Mucosa of stomach (tissue), 1 donor: ENCODE results near the gene SNX33.
"Not testable (repeated sequence)": the region's sequence is repeated elsewhere in the genome, so short reads cannot be mapped to it uniquely, and the experiment has no call there.

Experiments used
- H3K27me3 ChIP-seq: one replicate; pipeline ENCODE4 v1.7.0; 2013; ENCODE audit warnings: mild to moderate bottlenecking, low read length; ENCODE audit not compliant: control insufficient read depth, insufficient read depth
- H3K36me3 ChIP-seq: one replicate; pipeline ENCODE4 v1.7.0; 2013; ENCODE audit warnings: low read length; ENCODE audit not compliant: control insufficient read depth, insufficient read depth
- H3K4me1 ChIP-seq: one replicate; pipeline ENCODE4 v1.7.0; 2013; ENCODE audit warnings: mild to moderate bottlenecking, low read length; ENCODE audit not compliant: control insufficient read depth, insufficient read depth
- H3K4me3 ChIP-seq: one replicate; pipeline ENCODE4 v1.7.0; 2013; ENCODE audit warnings: low read length
- H3K9ac ChIP-seq: one replicate; pipeline ENCODE4 v1.7.0; 2013; ENCODE audit warnings: mild to moderate bottlenecking, low read length, moderate library complexity
- H3K9me3 ChIP-seq: one replicate; pipeline ENCODE4 v1.7.0; 2013; ENCODE audit warnings: mild to moderate bottlenecking, low read length, moderate library complexity; ENCODE audit not compliant: control insufficient read depth
- donor health status: Pancreatic carcinoma.

The SNX33 gene

GRCh38 chr15:75694241-75695182 is 46.8 kb downstream of the SNX33 start:
- Histone ChIP-seq H3K9ac (no peak overlapping the region), H3K36me3 (no peaks in the 10 kb centered on the region), H3K9me3 (no peaks in the 10 kb centered on the region), H3K4me3 (no peak overlapping the region), H3K4me1 (peaks cover 38% of the 10 kb centered on the region), H3K27me3 (peaks cover 8% of the 10 kb centered on the region)

GRCh38 chr15:75695220-75695619 is 47.5 kb downstream of the SNX33 start:
- Histone ChIP-seq H3K4me3 (no peak overlapping the region), H3K9me3 (no peaks in the 10 kb centered on the region), H3K9ac (peak overlapping the region; percentile 15), H3K27me3 (peaks cover 8% of the 10 kb centered on the region), H3K36me3 (no peaks in the 10 kb centered on the region), H3K4me1 (peaks cover 43% of the 10 kb centered on the region)

- H3K36me3 ChIP-seq = no peaks in the 10 kb centered on the region
- H3K9me3 ChIP-seq = no peaks in the 10 kb centered on the region
- H3K4me1 ChIP-seq = peaks cover 48% of the 10 kb centered on the region
- no peak overlapping the region for H3K4me3 ChIP-seq
- H3K9ac ChIP-seq = peak overlapping the region; percentile 15
- H3K27me3 ChIP-seq = peaks cover 8% of the 10 kb centered on the region
Measured at GRCh38 chr15:75695634-75696310, 48.1 kb downstream of the SNX33 start.

- no peak overlapping the region for H3K9ac ChIP-seq
- peaks cover 8% of the 10 kb centered on the region for H3K27me3 ChIP-seq
- H3K4me1 ChIP-seq = peaks cover 52% of the 10 kb centered on the region
Measured at GRCh38 chr15:75696311-75696720, 48.6 kb downstream of the SNX33 start.

GRCh38 chr15:75696854-75697259 is 49.1 kb downstream of the SNX33 start:
- Histone ChIP-seq H3K9me3 (no peaks in the 10 kb centered on the region), H3K36me3 (no peaks in the 10 kb centered on the region), H3K4me3 (no peak overlapping the region), H3K27me3 (peaks cover 8% of the 10 kb centered on the region), H3K4me1 (peaks cover 52% of the 10 kb centered on the region), H3K9ac (no peak overlapping the region)

More at GRCh38 chr15:75696311-75696720, 48.6 kb downstream of the SNX33 start:
- no peaks in the 10 kb centered on the region for H3K9me3 ChIP-seq
- H3K4me3 ChIP-seq = no peak overlapping the region
- no peaks in the 10 kb centered on the region for H3K36me3 ChIP-seq

GRCh38 chr15:75697523-75697922 is 49.8 kb downstream of the SNX33 start:
- H3K9me3 ChIP-seq = no peaks in the 10 kb centered on the region
- H3K4me3 ChIP-seq = no peak overlapping the region
- peak overlapping the region; percentile 34 for H3K9ac ChIP-seq
- H3K4me1 ChIP-seq = peaks cover 52% of the 10 kb centered on the region
- H3K27me3 ChIP-seq = peaks cover 8% of the 10 kb centered on the region
- no peaks in the 10 kb centered on the region for H3K36me3 ChIP-seq

GRCh38 chr15:75697974-75698747 is 50.4 kb downstream of the SNX33 start:
- not testable (repeated sequence) for H3K36me3 ChIP-seq, H3K27me3 ChIP-seq, H3K9me3 ChIP-seq, H3K4me3 ChIP-seq
- Histone ChIP-seq H3K4me1 (peaks cover 51% of the 10 kb centered on the region), H3K9ac (peak overlapping the region; percentile 34)

GRCh38 chr15:75699517-75699916 is 51.8 kb downstream of the SNX33 start:
- H3K9me3 ChIP-seq, H3K36me3 ChIP-seq, H3K27me3 ChIP-seq, H3K4me3 ChIP-seq, H3K9ac ChIP-seq: not testable (repeated sequence)
- peaks cover 38% of the 10 kb centered on the region for H3K4me1 ChIP-seq

- not testable (repeated sequence) for H3K27me3 ChIP-seq, H3K9me3 ChIP-seq, H3K9ac ChIP-seq, H3K4me3 ChIP-seq, H3K36me3 ChIP-seq
- peaks cover 31% of the 10 kb centered on the region for H3K4me1 ChIP-seq
Measured at GRCh38 chr15:75699961-75700874, 52.5 kb downstream of the SNX33 start.

- H3K4me3 ChIP-seq, H3K9ac ChIP-seq: not testable (repeated sequence)
- H3K4me1 ChIP-seq = peaks cover 22% of the 10 kb centered on the region
Measured at GRCh38 chr15:75701071-75702003, 53.6 kb downstream of the SNX33 start.

More at GRCh38 chr15:75701071-75702003, 53.6 kb downstream of the SNX33 start:
- H3K9me3 ChIP-seq, H3K36me3 ChIP-seq, H3K27me3 ChIP-seq: not testable (repeated sequence)
